NT2/D1 (cell line): ENCODE data around the gene UCK2.

Experiments used
- SUZ12 ChIP-seq: IDR thresholded peaks from 2 replicates; pipeline ENCODE4 v1.6.1; 2011; ENCODE audit not compliant: insufficient read length, insufficient read depth; ENCODE audit errors: extremely low read depth
- YY1 ChIP-seq: IDR thresholded peaks from 2 replicates; pipeline ENCODE4 v1.6.1; 2011; ENCODE audit not compliant: insufficient read length, insufficient read depth
- ZNF274 ChIP-seq: IDR thresholded peaks from 2 replicates; pipeline ENCODE4 v1.6.1; 2011; ENCODE audit warnings: mild to moderate bottlenecking, low read depth, low read length

GRCh38 chr1:165883056-165883455 is 55.6 kb downstream of the UCK2 start:
- TF ChIP-seq ZNF274 (no peak), YY1 (no peak), SUZ12 (no peak)
